HCT116 (cell line): ENCODE data around the gene S100A12. TPM values are rescaled to one million over a fixed set of nuclear protein-coding genes. Genes with fewer than 3 reads are reported as not detected.

ENCODE experiments used
- ATAC-seq: fragments of 200-7000 bp; cut with Tn5 transposase; 2 replicates; pipeline ENCODE4 v1.9.1; 2020; ENCODE audit warnings: mild to moderate bottlenecking, moderate library complexity
- BruUV-seq: library from RNA; stranded (reverse); fragments of 400-500 nt; replicated peaks from 2 replicates; lab custom pipeline; 2021; lab: Mats Ljungman, UMichigan
- CTCF ChIA-PET: fragments of 300-600 bp; sonication (Branson Sonifier 250); formaldehyde crosslinking; loops from one replicate; lab custom pipeline; 2021; ENCODE audit warnings: antibody characterized with exemption; lab: Charles Lee
- POLR2A ChIA-PET: fragments of 300-600, 350-600 bp; sonication (Branson Sonifier 250); formaldehyde crosslinking; loops from one replicate; lab custom pipeline; 2021; ENCODE audit warnings: antibody characterized with exemption; lab: Charles Lee
- RAD21 ChIA-PET, 2 experiments: fragments of 300-600 bp; sonication (Branson Sonifier 250); formaldehyde crosslinking; loops; one replicate each; lab custom pipeline; 2023; ENCODE audit warnings: low total read pairs in 2 of 2; ENCODE audit not compliant: uncharacterized antibody in 2 of 2, unreplicated experiment in 2 of 2, low non-redundant PET in 1 of 2; lab: Charles Lee
- DNase-seq: peaks from one replicate; pipeline ENCODE4 v3.0.0-alpha.2; 2010; ENCODE audit warnings: low read depth, low spot score
- H2AFZ ChIP-seq: fragments of 200-600 bp; shearing (Covaris generic), sonication (generic); 2 replicates; pipeline ENCODE4 v1.6.1; 2017; ENCODE audit warnings: low read depth, mixed run types, mixed read lengths, antibody characterized with exemption, low read length; ENCODE audit not compliant: poor library complexity, severe bottlenecking
- H3K27ac ChIP-seq: 2 replicates; pipeline ENCODE4 v1.5.1; 2012; ENCODE audit warnings: low read depth, low read length
- H3K27me3 ChIP-seq: fragments of 200-600 bp; sonication (generic); 2 replicates; pipeline ENCODE4 v1.6.1; 2016; ENCODE audit warnings: mixed run types, low read length, mixed read lengths; ENCODE audit not compliant: insufficient read depth
- H3K36me3 ChIP-seq, 2 experiments: fragments of 200-500 bp in 1 of 2; fragments of 200-600 bp in 1 of 2; sonication (Bioruptor generic) in 1 of 2; sonication (generic) in 1 of 2; 2 replicates each; pipeline versions ENCODE4 v1.5.1 to v1.6.1; 2014 to 2016; ENCODE audit warnings: low read length in 2 of 2, inconsistent platforms in 1 of 2, mixed read lengths in 1 of 2, mixed run types in 1 of 2; ENCODE audit not compliant: insufficient read depth in 2 of 2, control insufficient read depth in 1 of 2
- H3K4me1 ChIP-seq, 2 experiments: fragments of 200-600 bp in 1 of 2; sonication (generic) in 1 of 2; 2 replicates each; pipeline versions ENCODE4 v1.5.1 to v1.6.1; 2012 to 2017; ENCODE audit warnings: low read length in 2 of 2, inconsistent platforms in 1 of 2, mild to moderate bottlenecking in 1 of 2, mixed read lengths in 1 of 2, mixed run types in 1 of 2, moderate library complexity in 1 of 2; ENCODE audit not compliant: insufficient read depth in 2 of 2, control insufficient read depth in 1 of 2
- H3K4me2 ChIP-seq: fragments of 200-600 bp; sonication (generic); 2 replicates; pipeline ENCODE4 v1.6.1; 2017; ENCODE audit warnings: mixed run types, low read length, mixed read lengths
- H3K4me3 ChIP-seq, 2 experiments: fragments of 200-600 bp in 1 of 2; sonication (generic) in 1 of 2; replicated peaks in 1 of 2; 2 replicates each; pipeline ENCODE4 v1.5.1; 2011 to 2016; ENCODE audit warnings: low read length in 2 of 2, control low read depth in 1 of 2, low read depth in 1 of 2, mild to moderate bottlenecking in 1 of 2, mixed read lengths in 1 of 2, mixed run types in 1 of 2
- H3K79me2 ChIP-seq: fragments of 200-600 bp; sonication (generic); 2 replicates; pipeline ENCODE4 v1.6.1; 2017; ENCODE audit warnings: mild to moderate bottlenecking, mixed run types, low read length, moderate library complexity, mixed read lengths; ENCODE audit not compliant: insufficient read depth
- H3K9ac ChIP-seq: fragments of 200-600 bp; sonication (generic); 2 replicates; pipeline ENCODE4 v1.6.1; 2016; ENCODE audit warnings: low read length, mixed read lengths
- H3K9me2 ChIP-seq: fragments of 200-600 bp; sonication (generic), shearing (Covaris generic); 2 replicates; pipeline ENCODE4 v1.6.1; 2017; ENCODE audit warnings: mixed run types, mild to moderate bottlenecking, moderate library complexity; ENCODE audit not compliant: insufficient read depth
- H3K9me3 ChIP-seq, 2 experiments: fragments of 200-500 bp in 1 of 2; fragments of 200-600 bp in 1 of 2; sonication (Bioruptor generic) in 1 of 2; sonication (generic) in 1 of 2; 2 replicates each; pipeline ENCODE4 v1.6.1; 2014 to 2017; ENCODE audit warnings: low read length in 2 of 2, mixed read lengths in 2 of 2, inconsistent platforms in 1 of 2, low read depth in 1 of 2, mild to moderate bottlenecking in 1 of 2, mixed run types in 1 of 2, moderate library complexity in 1 of 2; ENCODE audit not compliant: control insufficient read depth in 1 of 2, insufficient read depth in 1 of 2
- H4K20me1 ChIP-seq: fragments of 200-600 bp; sonication (generic), shearing (Covaris generic); 2 replicates; pipeline ENCODE4 v1.6.1; 2017; ENCODE audit warnings: mixed run types, mild to moderate bottlenecking, moderate library complexity; ENCODE audit not compliant: insufficient read depth
- ATF3 ChIP-seq: IDR thresholded peaks from 2 replicates; pipeline ENCODE4 v1.6.1; 2012
- CEBPB ChIP-seq: IDR thresholded peaks from 2 replicates; pipeline ENCODE4 v1.6.1; 2012; ENCODE audit warnings: low read depth
- CTCF ChIP-seq, 3 experiments: fragments of 200-600 bp in 1 of 3; sonication (generic) in 1 of 3; IDR thresholded peaks in 2 of 3; conservative IDR thresholded peaks in 1 of 3; 2 replicates each; pipeline ENCODE4 v1.5.1; 2012 to 2017; ENCODE audit warnings: low read depth in 2 of 3, low read length in 2 of 3, antibody characterized with exemption in 1 of 3, borderline replicate concordance in 1 of 3, control low read depth in 1 of 3, mild to moderate bottlenecking in 1 of 3, mixed read lengths in 1 of 3, mixed run types in 1 of 3, moderate library complexity in 1 of 3; ENCODE audit not compliant: insufficient read depth in 1 of 3
- EGR1 ChIP-seq: IDR thresholded peaks from 2 replicates; pipeline ENCODE4 v1.6.1; 2012; ENCODE audit warnings: low read depth
- ELF1 ChIP-seq: IDR thresholded peaks from 2 replicates; pipeline ENCODE4 v1.6.1; 2012; ENCODE audit warnings: low read depth, borderline replicate concordance
- EZH2 ChIP-seq: fragments of 200-600 bp; sonication (generic); IDR thresholded peaks from 2 replicates; pipeline ENCODE4 v1.6.1; 2017; ENCODE audit warnings: antibody characterized with exemption, mixed run types
- EZH2phosphoT487 ChIP-seq: fragments of 200-600 bp; IDR thresholded peaks from 2 replicates; pipeline ENCODE4 v1.6.1; 2018; ENCODE audit warnings: antibody characterized with exemption, borderline replicate concordance
- JUND ChIP-seq: IDR thresholded peaks from 2 replicates; pipeline ENCODE4 v1.6.1; 2012
- MAX ChIP-seq: IDR thresholded peaks from 2 replicates; pipeline ENCODE4 v1.6.1; 2012
- POLR2AphosphoS5 ChIP-seq: IDR thresholded peaks from 2 replicates; pipeline ENCODE4 v1.6.1; 2011; ENCODE audit warnings: mild to moderate bottlenecking, low read depth, low read length, moderate library complexity
- SP1 ChIP-seq: IDR thresholded peaks from 2 replicates; pipeline ENCODE4 v1.6.1; 2012; ENCODE audit warnings: low read depth
- SRF ChIP-seq: IDR thresholded peaks from 2 replicates; pipeline ENCODE4 v1.6.1; 2012; ENCODE audit warnings: low read depth
- ZBTB33 ChIP-seq: IDR thresholded peaks from 2 replicates; pipeline ENCODE4 v1.6.1; 2011; ENCODE audit warnings: mild to moderate bottlenecking, low read length, moderate library complexity; ENCODE audit not compliant: insufficient replicate concordance; ENCODE audit errors: extremely low read depth
- ZFX ChIP-seq: fragments of 450-650 bp; IDR thresholded peaks from 2 replicates; pipeline ENCODE4 v1.6.1; 2017
- ZNF274 ChIP-seq: fragments of 200-500 bp; sonication (Bioruptor generic); IDR thresholded peaks from 2 replicates; pipeline ENCODE4 v1.6.1; 2014; ENCODE audit warnings: mild to moderate bottlenecking, low read depth, low read length, inconsistent platforms
- intact Hi-C: fragments of 100-400 bp; cut with micrococcal nuclease; formaldehyde crosslinking; loops from 2 replicates; pipeline ENCODE4 v1.10.0; 2022
- total RNA-seq: library from RNA; stranded (reverse); gene quantifications from one replicate; pipeline ENCODE4 v1.2.1, GENCODE V29; 2021; ENCODE audit not compliant: unreplicated experiment

The S100A12 gene
- total RNA-seq, 1 experiment from 2014 or later: not detected

- H3K9me3 ChIP-seq: no peaks in the 10 kb centered on the region
- no peak overlapping the region for H3K9ac ChIP-seq
- H3K27me3 ChIP-seq: peaks cover 30% of the 10 kb centered on the region
- intact Hi-C loops: no loop called here
- no peak for DNase-seq
- no peak overlapping the region for H3K27ac ChIP-seq
- CTCF ChIA-PET: no interaction called here
- RAD21 ChIA-PET: no interaction called here
- no TSS peak for BruUV-seq
- no peak overlapping the region for H2AFZ ChIP-seq
- ATAC-seq: no peak
- no peaks in the 10 kb centered on the region for H3K9me2 ChIP-seq
- H3K4me1 ChIP-seq: no peaks in the 10 kb centered on the region
- no peaks in the 10 kb centered on the region for H3K79me2 ChIP-seq
- H3K4me3 ChIP-seq: no peak overlapping the region
- H3K4me2 ChIP-seq: no peak overlapping the region
- POLR2A ChIA-PET: no interaction called here
- no peaks in the 10 kb centered on the region for H4K20me1 ChIP-seq
- TF ChIP-seq EGR1: no peak
- no peak for TF ChIP-seq ZBTB33
- no peak for TF ChIP-seq ZFX
- no peak for TF ChIP-seq CEBPB
- no peak for TF ChIP-seq EZH2
- no peak for TF ChIP-seq ZNF274
- TF ChIP-seq ELF1: no peak
- no peak for TF ChIP-seq MAX
- TF ChIP-seq POLR2AphosphoS5: no peak
- TF ChIP-seq CTCF (IDR thresholded peaks at IDR 0.05 in 2 of 3, conservative IDR thresholded peaks at IDR 0.05 in 1 of 3; ENCODE audit: borderline replicate concordance in 1 of 3, insufficient read depth in 1 of 3, low read depth in 2 of 3, low read length in 2 of 3): no peak
- TF ChIP-seq JUND: no peak
- no peak for TF ChIP-seq SRF
- no peak for TF ChIP-seq EZH2phosphoT487
- TF ChIP-seq ATF3: no peak
- no peak for TF ChIP-seq SP1
- H3K36me3 ChIP-seq: no peaks in the 10 kb centered on the region
Observed at GRCh38 chr1:153368495-153368894, 6.9 kb downstream of the S100A12 start.
